Measurements from ENCODE around the gene ABL2.
A peak's percentile ranks its signal among the peaks of the same experiment; 100 is the strongest.

Gene ABL2

DNA sequence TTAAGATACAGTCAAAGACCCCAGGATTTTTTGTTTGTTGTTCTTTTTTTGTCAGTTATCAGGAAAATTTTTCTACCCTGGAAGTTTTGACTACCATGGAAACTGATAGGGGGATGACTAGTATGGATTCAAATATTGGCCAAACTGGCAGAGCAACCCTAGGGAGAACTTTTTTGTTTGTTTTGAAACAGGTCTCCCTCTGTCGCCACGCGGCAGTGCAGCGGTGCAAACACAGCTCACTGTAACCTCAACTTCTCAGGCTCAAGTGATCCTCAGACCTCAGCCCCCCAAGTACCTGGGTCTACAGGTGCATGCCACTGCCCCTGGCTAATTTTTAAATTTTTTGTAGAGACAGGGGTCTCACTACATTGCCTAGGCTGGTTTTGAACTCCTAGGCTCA is 101.0 kb downstream of the ABL2 start:
- DNase-seq, result no peak

DNA sequence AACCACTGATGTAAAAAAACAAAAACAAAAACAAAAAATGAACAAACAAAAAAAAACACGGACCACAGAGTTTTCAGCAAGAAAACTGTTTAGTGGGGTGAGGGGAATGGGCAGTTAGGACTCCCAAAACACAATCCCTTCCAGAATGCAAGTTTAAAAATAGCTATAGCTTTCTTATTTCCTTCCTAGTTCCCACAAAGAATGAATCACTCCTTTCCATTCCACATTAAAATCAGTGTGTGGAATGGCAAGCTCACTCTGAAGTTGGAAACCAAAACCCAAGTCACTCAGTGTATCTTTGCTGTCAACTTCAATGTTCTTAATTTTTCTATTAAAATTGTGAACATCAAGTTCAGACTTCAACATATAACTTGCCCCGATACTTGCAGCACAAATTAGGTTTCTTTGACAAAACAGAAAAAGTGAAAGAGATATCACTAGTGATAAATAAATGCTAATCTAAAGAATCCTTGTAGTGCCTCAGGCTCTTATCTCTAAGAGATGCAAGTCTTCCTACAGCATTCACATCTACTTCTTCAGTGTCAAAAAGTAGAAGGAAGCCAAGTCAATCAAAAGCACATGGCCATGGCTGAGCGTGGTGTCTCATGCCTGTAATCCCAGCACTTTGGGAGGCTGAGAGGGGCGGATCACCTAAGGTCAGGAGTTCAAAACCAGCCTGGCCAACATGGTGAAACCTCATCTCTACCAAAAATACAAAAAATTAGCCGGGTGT is 102.1 kb downstream of the ABL2 start:
- no peak for DNase-seq

DNA sequence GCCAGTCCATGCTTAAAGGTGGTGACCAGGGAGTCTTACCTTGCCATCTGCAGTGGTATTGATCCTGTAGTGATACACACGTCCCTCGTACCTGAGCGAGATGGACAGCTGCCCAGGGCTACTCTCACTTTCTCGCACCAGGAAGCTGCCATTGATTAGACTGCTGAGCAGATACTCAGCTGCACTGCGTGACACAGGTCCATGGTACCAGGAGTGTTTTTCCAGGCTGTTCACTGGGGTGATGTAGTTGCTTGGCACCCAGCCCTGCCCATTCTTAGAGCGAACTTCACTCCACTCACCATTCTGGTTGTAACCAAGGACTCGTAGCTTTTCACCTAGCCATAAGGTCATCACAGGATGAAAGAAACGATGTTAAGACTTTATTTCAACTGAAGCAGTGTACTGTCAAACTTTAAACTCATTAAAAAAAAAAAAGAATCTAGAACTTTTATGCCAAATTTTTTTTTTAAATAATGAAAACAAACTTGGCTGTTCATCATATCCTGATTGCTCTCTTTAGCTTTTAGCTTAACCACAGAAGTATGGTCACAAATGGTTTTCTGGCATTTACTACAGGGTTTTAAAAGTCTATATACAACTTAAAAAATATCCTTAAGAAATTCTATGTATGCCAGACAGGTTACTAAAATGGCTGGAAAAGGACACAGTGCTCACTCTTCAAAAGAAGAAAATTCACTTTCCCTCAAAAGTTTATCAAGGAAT is 103.0 kb downstream of the ABL2 start:
- DNase-seq, result no peak

DNA sequence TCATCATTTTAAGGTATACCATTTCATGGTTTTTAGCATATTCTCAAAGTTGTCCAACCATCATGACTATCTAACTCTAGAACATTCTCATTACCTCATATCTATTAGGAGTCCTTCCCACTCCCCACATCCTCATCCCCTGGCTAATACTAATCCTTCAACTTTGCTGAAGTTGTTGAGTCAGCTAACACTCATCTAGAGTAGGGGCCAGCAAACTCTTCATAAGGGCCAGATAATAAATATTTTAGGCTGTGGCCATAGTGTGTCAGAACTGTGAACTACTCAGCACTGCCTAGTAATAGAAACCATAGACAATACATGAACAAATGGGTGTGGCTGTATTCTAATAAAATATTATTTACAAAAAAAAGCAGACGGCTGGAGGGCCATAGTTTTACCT is 104.6 kb downstream of the ABL2 start:
- DNase-seq, result no peak

DNA sequence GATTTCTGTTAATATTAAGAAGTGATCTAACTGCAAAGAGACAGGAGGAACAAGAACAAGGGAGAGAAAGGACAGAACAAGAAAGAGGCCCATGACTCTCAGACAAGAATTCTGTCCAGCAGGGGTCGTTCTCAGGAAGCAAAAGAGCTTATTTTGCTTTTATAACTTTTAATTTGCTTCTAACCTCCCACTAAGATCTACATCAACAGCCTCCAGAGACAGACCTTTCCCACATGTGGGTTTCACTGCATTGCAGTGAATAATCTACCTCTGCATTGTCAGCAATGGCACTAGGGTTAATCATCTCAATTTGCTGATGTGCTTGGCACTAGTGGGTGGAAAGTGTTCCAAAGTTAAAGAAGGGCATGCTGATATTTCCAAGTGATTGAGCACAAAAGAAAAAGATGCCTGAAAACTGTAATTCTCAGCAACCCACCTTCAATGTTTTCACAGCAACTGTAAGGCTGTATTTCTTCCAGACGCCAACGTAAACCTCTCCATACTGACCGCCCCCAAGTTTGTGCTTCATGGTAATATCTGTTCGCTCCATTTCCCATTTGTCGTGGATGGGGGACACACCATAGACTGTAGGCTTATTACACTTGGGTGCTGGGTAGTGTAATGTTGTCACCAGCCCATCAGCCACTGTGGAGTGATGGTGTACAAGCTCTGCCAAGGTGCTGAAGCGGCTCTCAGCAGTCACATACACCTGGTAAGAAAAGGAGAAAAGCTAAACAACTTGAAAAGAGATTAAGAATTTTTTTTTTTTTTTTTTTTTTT is 108.1 kb downstream of the ABL2 start:
- DNase-seq, result no peak

DNA sequence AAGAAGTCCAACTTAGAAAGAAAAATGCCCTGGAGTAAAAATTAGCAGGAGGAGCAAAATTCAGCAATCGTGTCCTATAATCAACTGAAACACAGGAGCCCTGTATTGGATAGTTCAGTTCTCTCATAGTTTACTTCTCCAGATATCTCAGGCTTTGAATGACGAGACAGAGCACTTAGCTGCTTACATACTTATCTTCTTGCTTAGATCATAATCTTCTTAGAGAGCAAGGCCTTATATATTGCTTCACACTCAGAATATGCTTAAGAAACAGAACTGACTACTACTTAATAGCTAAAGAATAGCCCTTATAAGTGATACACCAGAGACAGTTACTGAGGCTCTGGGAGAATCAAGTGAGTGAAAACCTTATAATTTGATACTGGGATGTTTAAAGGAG is 108.7 kb downstream of the ABL2 start:
- DNase-seq, result no peak

DNA sequence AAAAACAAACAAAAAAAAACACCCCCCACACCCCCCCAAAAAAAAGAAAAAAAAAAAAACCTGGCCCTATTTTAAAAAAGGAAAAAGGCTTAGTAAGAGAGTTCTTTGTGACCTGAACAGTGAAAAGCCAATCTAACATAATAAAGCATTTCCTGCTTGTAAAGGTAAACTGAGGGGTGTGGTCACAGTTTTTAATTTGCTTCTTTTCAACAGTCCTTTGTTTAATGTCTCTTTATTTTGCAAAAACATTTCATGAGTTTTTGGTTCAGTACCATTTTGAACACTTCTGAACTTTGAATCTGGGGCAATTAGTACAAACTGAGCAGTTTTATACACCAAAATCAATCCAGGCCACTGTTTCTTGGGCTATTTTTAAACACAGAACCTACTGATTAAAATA is 110.0 kb downstream of the ABL2 start:
- DNase-seq, result no peak

DNA sequence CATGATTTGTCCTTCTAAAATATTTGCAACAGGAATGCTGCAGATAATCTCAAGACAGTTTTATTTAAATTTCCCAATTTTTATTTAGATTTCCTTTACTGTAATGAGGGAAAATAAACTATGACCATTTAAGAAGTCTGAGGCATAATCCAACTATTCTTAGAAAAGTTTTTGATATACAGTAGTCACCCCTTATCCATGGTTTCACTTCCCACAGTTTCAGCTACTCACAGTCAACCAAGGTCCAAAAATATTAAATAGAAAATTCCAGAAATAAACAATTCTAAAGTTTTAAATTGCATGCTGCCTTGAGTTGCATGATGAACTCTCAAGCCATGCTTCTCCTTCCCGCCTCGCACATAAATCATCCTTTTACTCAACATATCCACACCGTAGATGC is 114.3 kb downstream of the ABL2 start:
- DNase-seq, result no peak

DNA sequence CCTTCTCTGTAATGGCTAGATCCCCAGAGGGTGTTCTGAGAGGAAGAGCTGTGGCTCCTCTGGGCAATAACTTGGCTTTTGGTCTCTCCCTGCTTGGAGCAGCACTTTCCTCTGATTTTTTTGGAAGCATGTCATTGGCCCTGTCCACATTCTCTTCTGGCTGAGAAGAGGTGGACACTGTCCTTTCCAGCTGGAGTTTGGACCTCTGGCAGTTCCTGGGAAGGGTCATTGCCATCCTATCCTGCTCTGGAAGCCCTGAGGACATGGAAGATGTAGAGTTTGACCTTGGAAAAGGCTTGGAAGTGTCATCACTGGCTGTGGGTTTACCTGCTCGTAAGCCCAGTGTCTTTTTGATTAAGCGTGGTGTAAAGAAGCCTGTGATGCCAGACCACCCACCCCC is 120.8 kb downstream of the ABL2 start:
- DNase-seq, result no peak

DNA sequence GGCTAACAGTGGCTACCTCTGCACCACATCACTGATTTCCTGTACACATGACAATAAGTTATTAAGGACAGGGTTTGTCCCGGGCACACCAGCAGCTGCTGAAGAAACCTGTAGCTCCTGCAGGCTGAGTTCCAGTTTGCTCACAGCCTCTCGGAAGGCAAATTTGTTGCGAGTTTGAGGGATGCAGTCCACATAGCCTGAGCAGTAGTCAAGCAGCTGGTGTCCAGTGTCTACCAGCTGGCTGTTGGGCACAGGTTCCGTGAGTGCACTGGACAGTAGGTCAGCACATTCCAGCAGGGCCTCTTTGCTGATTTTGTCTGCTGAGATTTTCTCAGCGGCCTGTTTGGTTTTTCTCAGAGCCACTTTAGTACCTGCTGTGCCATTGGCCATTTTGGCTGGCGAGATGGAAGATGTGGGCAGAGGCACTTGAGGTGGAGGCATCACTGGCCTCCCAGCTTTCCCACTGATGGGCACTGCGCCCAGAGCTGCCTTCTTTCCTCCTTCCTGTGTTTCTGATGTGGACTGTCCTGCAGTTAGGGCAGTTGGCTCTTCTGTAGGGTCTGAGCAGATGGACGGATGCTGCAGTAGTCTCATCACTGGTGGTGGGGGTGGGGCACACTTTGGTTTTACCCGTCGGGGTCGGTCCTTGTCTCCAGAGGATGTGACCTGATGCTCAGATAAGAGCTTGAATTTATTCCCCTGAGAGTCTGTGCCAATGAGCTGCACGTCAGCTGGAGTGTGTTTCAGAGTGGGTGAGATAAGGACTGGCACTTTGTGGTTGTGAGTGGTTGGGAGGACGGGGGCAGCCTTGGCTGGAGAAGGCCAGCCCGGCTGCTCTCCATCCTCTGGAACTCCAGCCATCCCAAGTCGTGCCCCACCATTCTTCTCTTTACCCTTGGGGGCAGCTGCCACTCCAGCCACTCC is 121.5 kb downstream of the ABL2 start:
- no peak for DNase-seq

DNA sequence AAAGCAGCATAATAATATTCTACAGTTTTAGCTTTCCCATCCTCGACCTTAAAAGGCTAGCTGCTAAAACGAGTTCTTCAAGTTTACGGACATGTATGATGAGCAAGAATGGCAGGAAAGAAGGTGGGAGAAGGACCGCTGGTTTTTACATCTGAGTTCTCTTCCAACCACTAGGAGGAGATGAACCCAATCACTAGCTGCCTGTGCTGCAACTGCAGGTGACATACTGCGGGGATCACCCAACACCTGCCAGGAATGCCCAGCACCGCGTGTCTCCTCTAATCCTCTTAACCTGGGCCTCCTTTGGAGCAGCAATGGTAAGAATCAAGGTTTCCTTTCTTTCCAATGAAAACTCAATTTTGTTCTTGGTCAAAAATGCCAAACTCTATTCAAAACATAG is 124.1 kb downstream of the ABL2 start:
- DNase-seq, result peak in 1 of 2 experiments; percentile 19

DNA sequence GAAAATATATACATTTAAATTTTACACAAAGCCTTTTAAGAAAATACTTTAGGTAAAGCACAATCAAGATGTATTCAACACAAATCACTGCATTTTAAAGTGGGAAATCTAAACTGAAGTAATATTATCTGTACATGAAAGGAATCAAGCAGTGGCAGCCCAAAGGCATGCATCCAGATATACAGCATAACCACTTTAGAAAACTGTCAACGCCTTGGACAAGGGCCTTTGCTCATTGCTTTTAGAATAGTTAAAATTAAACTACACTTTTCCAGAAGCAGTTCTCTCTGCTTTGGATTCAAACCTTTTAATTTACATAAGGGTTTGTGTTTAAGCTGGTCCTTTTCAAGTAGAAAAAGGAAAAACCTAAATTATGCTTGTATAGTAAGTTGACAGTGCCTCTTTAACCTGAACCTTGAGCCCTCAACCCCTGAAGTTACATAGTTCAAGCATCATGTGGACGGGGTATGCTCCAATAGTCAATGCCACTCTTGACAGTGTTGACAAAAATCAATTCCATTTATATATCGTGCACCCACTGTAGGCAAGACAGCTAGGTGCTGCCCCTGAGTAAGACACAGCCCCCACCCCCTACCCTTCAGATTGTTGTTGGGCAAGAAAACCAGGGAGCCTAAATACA is 124.7 kb downstream of the ABL2 start:
- DNase-seq, result no peak

DNA sequence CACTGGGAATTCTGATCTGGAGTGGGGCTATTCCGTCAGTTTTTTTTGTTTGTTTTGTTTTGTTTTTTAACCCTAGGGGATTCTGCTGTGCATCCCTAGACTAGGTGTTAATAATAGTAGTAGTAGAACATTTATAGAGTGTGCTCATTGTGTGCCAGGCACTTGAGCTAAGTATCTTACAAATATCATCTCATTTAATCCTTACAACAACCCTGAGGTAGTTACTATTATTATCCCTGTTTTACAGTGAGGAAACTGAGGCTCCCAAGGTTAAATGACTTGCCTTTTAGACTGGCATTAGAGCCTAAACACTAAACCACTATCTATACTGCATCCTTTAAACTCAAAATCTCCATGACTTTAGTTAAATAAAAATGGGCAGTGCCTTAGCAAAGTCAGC is 125.5 kb downstream of the ABL2 start:
- no peak for DNase-seq

DNA sequence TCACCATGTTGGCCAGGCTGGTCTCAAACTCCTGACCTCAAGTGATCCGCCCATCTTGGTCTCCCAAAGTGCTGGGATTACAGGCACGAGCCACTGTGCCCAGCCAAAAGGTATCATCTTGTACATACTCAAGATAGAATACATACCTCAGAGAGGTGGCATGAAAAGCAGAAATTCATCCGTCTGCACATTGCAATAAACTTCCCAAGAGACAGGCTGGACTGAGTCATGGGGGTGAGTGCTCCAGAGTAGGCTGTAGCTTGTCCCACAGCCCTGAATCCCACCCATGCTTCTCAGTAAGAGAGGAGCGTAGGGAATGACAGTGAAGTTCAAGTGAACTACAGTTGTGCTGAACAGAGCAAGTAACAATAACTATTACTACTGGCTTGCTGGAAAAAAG is 127.9 kb downstream of the ABL2 start:
- no peak for DNase-seq

DNA sequence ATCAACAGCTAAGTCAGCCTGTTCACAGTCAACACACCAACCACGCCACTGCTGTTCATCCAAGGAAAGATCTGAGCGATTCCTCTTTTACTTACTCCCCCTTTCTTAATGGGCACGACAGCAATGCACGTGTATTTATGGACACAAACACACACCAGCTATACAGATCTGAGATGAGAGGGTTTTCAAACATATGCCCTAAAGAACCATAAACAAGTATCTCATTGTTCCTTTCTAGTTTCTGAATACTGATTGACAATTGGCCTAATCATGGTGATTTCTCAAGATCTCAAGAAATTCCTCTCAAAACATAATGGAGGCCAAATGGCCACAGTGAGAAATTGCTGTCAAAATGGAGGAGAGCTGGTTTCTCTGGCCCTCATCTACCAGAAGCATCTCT is 129.6 kb downstream of the ABL2 start:
- DNase-seq, result no peak

DNA sequence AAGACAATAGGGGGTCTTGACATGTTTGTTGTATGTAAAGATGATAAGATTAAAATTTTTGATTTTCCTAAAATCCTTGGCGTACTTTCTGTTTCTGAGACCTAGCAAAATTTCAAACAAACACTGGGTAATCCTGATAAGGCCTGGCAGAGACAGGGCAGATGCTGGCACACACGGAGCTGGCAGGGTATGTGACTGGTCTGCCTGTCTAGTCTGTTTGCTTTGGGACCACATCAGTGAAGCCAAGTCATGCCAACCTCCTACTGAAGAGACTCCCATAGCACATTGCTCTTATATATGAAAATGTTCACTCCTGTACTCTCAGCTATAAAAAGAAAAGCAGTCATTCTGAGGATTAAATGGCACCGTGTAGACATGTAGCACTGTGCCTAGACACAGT is 133.6 kb downstream of the ABL2 start:
- DNase-seq, result no peak

DNA sequence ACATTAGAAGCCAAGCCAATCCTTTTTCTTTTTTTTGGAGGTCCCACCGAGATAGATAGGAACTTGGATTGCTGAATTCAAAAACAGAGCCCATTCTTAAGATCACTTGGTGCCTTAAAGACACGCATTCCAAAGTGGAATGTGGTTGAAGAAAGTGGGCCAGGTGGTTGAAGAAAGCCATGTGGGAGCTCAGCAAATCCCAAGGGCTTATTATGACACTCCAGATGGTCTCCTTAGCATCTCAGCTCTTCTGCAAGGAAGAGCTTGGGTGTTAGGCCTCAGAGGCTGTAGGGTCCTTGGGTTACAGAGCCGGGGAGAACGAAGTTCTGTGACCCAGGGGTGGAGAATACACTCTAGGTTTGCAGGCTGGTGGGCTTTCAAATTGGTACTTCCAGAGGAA is 134.1 kb downstream of the ABL2 start:
- no peak for DNase-seq

DNA sequence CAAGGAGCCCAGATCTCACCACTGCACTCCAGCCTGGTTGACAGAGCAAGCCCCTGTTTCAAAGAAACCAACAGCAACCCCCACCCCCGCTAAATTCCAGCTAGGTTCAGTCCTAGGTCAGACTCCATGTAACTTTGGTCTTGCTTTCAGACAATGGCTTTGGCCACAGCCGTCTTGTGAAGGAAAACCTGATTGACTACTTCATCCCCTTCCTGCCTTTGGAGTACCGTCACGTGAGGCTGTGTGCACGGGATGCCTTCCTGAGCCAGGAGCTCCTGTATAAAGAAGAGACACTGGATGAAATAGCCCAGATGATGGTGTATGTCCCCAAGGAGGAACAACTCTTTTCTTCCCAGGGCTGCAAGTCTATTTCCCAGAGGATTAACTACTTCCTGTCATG is 134.7 kb downstream of the ABL2 start:
- DNase-seq, result no peak

DNA sequence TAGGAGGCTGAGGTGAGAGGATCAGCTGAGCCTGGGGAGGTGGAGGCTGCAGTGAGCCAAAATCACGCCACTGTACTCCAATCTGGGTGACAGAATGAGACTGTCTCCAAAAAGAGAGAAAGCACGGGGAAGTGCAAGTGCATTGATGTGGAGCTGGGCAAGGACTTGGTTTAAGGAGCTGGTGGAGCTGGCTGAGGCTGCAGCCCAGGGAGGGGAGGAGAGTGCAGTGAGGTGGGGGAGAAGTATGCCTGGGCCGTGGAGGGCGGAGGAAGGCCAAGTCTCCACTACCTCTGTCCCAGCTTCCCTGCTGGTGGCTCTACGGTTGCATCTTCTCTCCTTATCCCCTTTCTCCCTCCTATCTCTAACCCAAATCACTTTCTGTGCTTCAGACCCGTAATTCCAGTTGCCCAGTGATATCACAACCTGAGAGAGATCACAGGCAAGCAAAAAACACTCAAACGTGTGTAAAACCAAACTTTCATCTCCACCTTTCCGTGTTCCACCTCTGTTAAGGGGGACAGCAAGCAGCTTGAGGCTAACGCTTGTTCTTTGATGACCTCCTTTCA is 136.5 kb downstream of the ABL2 start:
- DNase-seq, result no peak

DNA sequence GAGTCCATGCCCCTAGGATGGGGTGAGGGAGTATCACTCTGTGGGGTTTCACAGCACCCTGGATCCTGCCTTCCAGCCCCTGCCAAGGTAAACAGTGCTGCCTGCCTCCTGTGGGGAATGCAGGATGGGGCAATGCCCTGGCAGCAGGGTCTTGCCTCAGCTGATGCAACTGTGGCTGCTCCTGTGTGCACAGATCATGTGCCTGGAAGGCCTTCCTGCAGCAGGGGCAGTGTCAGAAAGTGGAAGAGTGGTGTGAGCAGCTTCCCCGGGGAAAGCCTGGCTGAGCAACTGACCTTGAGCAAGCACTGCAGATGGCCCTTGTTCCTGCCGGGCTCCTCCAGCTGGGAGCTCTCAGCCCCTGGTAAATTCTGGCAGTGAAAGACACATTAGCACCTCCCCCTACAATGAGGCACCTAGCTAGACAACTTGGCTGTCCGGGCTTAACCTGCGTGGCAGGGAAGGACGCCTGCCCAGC is 137.7 kb downstream of the ABL2 start:
- peak in 1 of 2 experiments; percentile 65 for DNase-seq

DNA sequence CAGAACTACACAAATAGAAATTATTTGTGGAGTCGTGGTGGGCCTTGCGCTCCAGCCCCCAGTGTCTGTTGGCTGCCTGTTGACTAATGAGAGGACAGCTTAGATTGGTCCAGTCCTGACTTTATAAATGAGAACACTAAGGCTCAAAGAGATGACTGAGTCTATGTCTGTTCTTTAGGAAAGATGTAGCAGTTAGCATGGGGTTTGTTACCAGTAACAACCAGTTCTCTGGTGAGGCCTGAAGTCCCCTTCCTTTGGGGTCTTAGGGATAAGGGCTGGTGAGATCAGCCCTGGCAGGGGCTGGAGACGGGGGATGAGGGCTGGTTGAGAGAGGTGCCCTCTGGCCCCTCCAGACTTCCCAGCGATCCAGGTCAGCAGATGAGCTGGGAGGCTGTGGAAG is 138.6 kb downstream of the ABL2 start:
- no peak for DNase-seq

DNA sequence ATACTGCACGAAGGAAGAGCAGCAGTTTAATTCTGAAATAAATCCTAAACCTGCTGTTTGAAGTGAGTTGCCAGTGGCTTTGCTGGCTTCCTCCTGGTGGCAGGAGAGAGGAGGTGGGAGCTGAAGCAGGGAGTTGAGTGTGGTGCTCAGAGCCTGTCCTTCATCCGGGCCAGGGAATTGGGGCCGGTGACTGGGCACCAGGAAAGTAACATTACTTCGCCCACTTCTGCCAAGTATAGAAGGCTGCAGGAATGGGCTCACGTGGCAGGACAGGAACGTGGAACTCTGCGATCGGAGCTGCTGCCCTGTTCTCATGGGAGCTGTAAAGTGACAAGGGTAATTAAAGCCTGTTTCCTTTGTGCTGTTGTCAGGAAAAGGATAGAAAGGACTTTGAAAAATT is 139.0 kb downstream of the ABL2 start:
- DNase-seq, result no peak

Measured in NCI-H2081 (cell line).